Nephron progenitor cell (in vitro differentiated cells): ENCODE measurements around the gene EXD2.

Experiments
- DNase-seq: peaks from one replicate; pipeline ENCODE4 v3.0.0; 2021
- H3K27ac Mint-ChIP-seq: 2 replicates; pipeline ENCODE4 v1.8.0; 2021; ENCODE audit warnings: mild to moderate bottlenecking, moderate library complexity, mixed read lengths
- H3K27me3 Mint-ChIP-seq: 2 replicates; pipeline ENCODE4 v1.8.0; 2021; ENCODE audit warnings: mild to moderate bottlenecking, low read depth, mixed read lengths; ENCODE audit not compliant: poor library complexity
- H3K36me3 Mint-ChIP-seq: 2 replicates; pipeline ENCODE4 v1.8.0; 2021; ENCODE audit warnings: low read depth, mixed read lengths
- H3K4me1 Mint-ChIP-seq: 2 replicates; pipeline ENCODE4 v1.8.0; 2021; ENCODE audit warnings: mixed read lengths
- H3K4me3 Mint-ChIP-seq: 2 replicates; pipeline ENCODE4 v1.8.0; 2021; ENCODE audit warnings: mild to moderate bottlenecking, moderate library complexity, mixed read lengths
- H3K9me3 Mint-ChIP-seq: 2 replicates; pipeline ENCODE4 v1.8.0; 2021; ENCODE audit warnings: mild to moderate bottlenecking, moderate library complexity, mixed read lengths
- TF ChIP-seq, protein P1 (sequence below): fragments of 200-600 bp; sonication (generic); IDR thresholded peaks from 2 replicates; pipeline ENCODE4 v1.5.0; 2021; ENCODE audit warnings: antibody characterized with exemption

EXD2 gene

DNA sequence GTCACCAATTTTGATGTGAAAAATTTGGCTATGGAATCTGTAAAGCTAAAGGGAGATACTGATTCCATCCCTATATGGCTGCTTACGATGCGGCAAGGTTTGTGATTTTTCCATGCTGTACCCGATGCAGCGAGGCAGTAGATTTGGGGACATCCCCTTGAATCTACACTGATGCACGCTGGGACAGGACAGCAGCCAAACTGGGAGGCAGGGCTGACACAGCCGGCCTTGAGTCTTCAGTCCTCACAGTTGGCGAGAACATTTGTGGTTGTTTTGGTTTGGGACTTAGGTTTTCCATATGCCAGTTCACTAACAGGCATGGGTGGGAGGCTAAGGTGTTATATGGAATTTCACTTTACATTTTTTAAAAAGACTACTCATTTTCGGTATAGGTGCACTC, 72.5 kb downstream of the EXD2 start:
- peaks cover 33% of the 10 kb centered on the region for H3K4me1 Mint-ChIP-seq
- no peaks in the 10 kb centered on the region for H3K36me3 Mint-ChIP-seq
- H3K4me3 Mint-ChIP-seq = no peak overlapping the region
- H3K9me3 Mint-ChIP-seq = no peaks in the 10 kb centered on the region
- H3K27ac Mint-ChIP-seq = no peak overlapping the region
- peaks cover 67% of the 10 kb centered on the region for H3K27me3 Mint-ChIP-seq
- TF ChIP-seq, protein P1, sequence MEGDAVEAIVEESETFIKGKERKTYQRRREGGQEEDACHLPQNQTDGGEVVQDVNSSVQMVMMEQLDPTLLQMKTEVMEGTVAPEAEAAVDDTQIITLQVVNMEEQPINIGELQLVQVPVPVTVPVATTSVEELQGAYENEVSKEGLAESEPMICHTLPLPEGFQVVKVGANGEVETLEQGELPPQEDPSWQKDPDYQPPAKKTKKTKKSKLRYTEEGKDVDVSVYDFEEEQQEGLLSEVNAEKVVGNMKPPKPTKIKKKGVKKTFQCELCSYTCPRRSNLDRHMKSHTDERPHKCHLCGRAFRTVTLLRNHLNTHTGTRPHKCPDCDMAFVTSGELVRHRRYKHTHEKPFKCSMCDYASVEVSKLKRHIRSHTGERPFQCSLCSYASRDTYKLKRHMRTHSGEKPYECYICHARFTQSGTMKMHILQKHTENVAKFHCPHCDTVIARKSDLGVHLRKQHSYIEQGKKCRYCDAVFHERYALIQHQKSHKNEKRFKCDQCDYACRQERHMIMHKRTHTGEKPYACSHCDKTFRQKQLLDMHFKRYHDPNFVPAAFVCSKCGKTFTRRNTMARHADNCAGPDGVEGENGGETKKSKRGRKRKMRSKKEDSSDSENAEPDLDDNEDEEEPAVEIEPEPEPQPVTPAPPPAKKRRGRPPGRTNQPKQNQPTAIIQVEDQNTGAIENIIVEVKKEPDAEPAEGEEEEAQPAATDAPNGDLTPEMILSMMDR = no peak
- no peak for DNase-seq

DNA sequence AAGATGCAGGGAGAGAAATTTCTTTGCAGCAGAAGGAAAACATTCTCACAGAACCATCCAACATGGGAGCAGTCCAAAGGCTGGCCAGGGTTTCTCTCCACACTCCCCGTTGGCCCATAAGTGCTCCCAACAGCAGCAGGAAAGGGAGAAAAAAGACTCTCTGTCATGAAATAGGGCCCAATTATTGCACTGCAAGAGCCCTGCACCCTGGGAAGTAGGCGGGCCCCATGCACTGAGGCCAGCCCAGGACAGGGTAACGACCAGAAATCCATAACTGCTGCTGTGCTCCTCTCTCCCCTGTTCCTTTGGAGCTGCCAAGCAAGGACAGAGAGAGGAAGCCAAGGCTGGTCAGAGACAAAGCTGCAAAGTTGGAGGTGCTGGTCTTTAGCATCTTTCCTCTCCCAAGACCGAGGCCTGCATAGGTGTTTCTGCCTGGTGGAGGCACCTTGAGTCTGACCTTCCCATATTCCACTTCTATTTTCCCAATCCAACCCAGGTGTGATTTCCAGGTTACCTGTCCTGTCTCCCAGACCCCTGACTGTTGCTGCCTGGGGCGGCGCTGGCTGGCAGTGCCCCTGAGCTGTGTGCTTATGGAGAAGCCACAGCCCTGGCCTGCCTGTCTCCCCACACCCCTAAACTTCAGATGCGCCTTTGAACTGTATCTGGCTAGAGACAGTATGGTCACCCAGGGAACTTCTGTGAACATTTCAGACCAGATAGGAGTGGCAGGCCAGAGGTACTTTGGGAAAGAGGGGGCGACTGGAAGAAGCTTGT, 75.5 kb downstream of the EXD2 start:
- H3K4me1 Mint-ChIP-seq = peaks cover 22% of the 10 kb centered on the region

DNA sequence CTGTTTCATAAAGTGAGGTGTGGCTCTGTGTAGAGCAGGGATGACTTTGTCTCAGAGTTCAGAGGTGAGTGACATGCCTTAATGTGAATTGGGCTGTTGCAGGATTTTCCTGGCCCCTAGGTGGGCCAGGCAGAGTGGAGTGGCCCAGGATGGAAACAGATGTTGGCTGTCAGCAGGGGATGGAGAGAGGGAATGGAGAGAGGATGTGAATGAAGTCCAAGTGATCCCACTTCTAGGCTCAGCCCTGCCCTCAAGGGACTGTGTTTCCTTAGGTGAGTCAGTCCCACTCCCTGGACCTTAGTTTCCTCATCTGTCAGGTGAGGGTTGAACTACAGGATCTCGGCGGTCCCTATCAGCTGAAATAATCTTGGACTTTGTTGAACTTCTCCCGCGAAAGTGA, 76.2 kb downstream of the EXD2 start:
- H3K36me3 Mint-ChIP-seq = no peaks in the 10 kb centered on the region
- DNase-seq = no peak
- H3K27me3 Mint-ChIP-seq = peaks cover 33% of the 10 kb centered on the region
- TF ChIP-seq, protein P1 = no peak
- H3K4me3 Mint-ChIP-seq = no peak overlapping the region
- H3K4me1 Mint-ChIP-seq = peaks cover 16% of the 10 kb centered on the region
- H3K9me3 Mint-ChIP-seq = no peaks in the 10 kb centered on the region
- H3K27ac Mint-ChIP-seq = no peak overlapping the region

More for the DNA sequence above, 75.5 kb downstream of the EXD2 start:
- Mint-ChIP-seq H3K9me3 (no peaks in the 10 kb centered on the region), H3K27me3 (peaks cover 41% of the 10 kb centered on the region), H3K27ac (no peak overlapping the region), H3K4me3 (no peak overlapping the region), H3K36me3 (no peaks in the 10 kb centered on the region)
- DNase-seq = no peak
- TF ChIP-seq, protein P1 = no peak

- no peaks in the 10 kb centered on the region for H3K9me3 Mint-ChIP-seq
- H3K27ac Mint-ChIP-seq = no peak overlapping the region
- no peak overlapping the region for H3K4me3 Mint-ChIP-seq
- peaks cover 15% of the 10 kb centered on the region for H3K4me1 Mint-ChIP-seq
- TF ChIP-seq, protein P1 = no peak
- H3K27me3 Mint-ChIP-seq = peaks cover 28% of the 10 kb centered on the region
- no peaks in the 10 kb centered on the region for H3K36me3 Mint-ChIP-seq
- DNase-seq = no peak
These were observed 76.9 kb downstream of the EXD2 start for GRCh38 chr14:69268223-69268622.

- Mint-ChIP-seq H3K4me3 (no peak overlapping the region), H3K27ac (no peak overlapping the region), H3K4me1 (peaks cover 10% of the 10 kb centered on the region), H3K9me3 (no peaks in the 10 kb centered on the region), H3K27me3 (peaks cover 24% of the 10 kb centered on the region), H3K36me3 (no peaks in the 10 kb centered on the region)
- no peak for DNase-seq
- TF ChIP-seq, protein P1 = no peak
These were observed 77.5 kb downstream of the EXD2 start for GRCh38 chr14:69268763-69269162.

DNA sequence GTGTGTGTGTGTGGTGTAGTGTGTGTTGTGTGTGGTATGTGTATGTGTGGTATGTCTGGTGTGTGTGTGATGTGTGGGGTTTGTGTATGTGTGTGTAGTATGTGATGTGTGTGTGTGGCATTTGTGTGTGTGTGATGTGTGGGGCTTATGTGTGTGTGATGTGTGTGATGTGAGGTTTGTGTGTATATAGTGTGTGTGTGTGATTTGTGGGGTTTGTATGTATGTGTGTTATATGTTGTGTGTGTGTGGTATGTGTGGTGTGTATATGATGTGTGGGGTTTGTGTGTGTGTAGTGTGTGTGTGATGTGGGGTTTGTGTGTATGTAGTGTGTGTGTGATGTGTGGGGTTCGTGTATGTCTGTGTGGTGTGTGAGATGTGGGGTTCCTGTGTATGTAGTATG, 78.1 kb downstream of the EXD2 start:
- no peaks in the 10 kb centered on the region for H3K36me3 Mint-ChIP-seq
- H3K4me3 Mint-ChIP-seq = no peak overlapping the region
- TF ChIP-seq, protein P1 = no peak
- DNase-seq = no peak
- H3K9me3 Mint-ChIP-seq = no peaks in the 10 kb centered on the region
- peaks cover 18% of the 10 kb centered on the region for H3K27me3 Mint-ChIP-seq
- peaks cover 10% of the 10 kb centered on the region for H3K4me1 Mint-ChIP-seq
- H3K27ac Mint-ChIP-seq = no peak overlapping the region
